GM06990 (cell line): Measurements from ENCODE around the gene SCN1B.
"Not testable (repeated sequence)": the region's sequence is repeated elsewhere in the genome, so short reads cannot be mapped to it uniquely, and the experiment has no call there.

Source experiments
- DNase-seq: peaks from one replicate; pipeline ENCODE4 v3.0.0-alpha.2; 2011; ENCODE audit not compliant: insufficient read length; ENCODE audit errors: extremely low read depth
- H3K27me3 ChIP-seq: replicated peaks from 2 replicates; pipeline ENCODE4 v1.6.0; 2011; ENCODE audit warnings: low read length; ENCODE audit not compliant: control insufficient read depth, insufficient read depth
- H3K36me3 ChIP-seq: 2 replicates; pipeline ENCODE4 v1.5.1; 2011; ENCODE audit warnings: low read length; ENCODE audit not compliant: control insufficient read depth, insufficient read depth
- H3K4me3 ChIP-seq: replicated peaks from 2 replicates; pipeline ENCODE4 v1.5.1; 2011; ENCODE audit warnings: low read depth, mild to moderate bottlenecking, control low read depth, low read length
- CTCF ChIP-seq: IDR thresholded peaks from 2 replicates; pipeline ENCODE4 v1.5.1; 2011; ENCODE audit warnings: low read length, control low read depth, mild to moderate bottlenecking, inconsistent platforms; ENCODE audit not compliant: insufficient read depth, poor library complexity, severe bottlenecking

SCN1B gene

DNA sequence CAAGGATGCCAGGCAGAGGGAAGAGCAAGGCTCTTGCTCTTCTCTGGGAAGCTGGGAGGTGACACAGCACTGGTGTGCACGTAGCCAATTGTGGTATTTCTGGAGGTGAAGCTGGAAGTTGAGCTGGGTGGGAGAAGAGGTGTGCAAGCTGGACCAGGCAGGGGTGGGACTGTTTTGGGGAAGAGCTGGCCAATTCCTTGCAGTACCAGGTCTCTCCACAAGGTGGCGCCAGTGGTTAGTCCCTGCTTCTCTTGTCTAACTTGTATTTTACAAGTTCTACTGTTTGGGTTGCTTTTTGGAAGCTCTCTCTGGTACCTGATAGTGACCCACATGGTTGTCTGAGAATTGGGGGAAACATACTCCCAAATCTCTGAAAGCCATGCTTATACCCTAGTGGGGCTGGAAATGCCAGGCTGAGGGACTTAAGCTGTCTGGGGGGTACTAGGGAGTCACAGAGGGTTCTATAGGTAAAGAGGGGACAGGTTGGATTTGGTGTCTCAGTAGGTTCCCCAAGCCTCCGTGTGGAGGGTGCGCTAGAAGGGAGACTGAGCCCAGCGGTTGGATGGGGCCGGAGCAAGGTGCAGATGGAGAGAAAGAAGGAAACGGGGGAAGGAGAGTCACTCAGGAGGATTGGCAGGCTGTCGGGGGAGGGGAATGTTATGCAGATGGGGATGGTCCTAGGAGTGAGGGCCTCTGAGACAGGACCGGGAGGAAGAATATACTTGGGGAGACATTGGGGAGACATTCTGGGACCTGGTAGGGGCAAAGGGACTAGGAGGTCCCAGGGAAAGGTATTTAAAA lies 14.2 kb downstream of the SCN1B start:
- TF ChIP-seq CTCF, result peak; percentile 95
- H3K27me3 ChIP-seq, result no peaks in the 10 kb centered on the region
- no peaks in the 10 kb centered on the region for H3K36me3 ChIP-seq
- DNase-seq, result no peak
- H3K4me3 ChIP-seq, result no peak overlapping the region

DNA sequence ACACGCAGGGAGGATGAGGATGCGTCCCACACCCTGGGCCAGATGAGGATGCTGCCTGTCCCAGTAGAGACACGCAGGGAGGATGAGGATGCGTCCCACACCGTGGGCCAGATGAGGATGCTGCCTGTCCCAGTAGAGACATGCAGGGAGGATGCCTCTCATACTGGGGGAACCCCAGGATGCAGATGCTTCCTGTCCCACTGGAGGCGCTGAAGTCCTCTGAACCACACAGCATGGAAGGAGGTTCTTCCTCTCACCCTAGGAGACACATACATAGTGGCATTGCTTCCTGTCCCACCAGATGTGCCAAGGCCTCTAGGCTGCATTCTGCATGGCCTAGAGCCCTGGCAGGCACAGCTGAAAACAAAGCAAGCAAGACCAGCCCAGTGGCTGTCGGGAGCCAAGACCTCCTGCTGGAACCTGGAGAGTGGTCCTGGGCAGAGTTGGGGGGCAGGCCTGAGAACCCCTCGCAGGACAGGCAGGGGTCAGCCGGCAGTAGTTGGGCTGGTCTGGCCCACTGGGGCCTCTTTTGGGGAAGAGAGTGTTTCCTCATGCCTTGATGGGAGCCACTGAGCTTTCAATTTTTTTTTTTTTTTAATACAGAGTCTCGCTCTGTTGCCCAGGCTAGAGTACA lies 15.5 kb downstream of the SCN1B start:
- TF ChIP-seq CTCF, result peak; percentile 59
- Histone ChIP-seq H3K36me3 (no peaks in the 10 kb centered on the region), H3K27me3 (no peaks in the 10 kb centered on the region), H3K4me3 (no peak overlapping the region)
- DNase-seq, result no peak

- Histone ChIP-seq H3K4me3 (no peak overlapping the region), H3K27me3 (no peaks in the 10 kb centered on the region), H3K36me3 (no peaks in the 10 kb centered on the region)
- no peak for TF ChIP-seq CTCF
- no peak for DNase-seq
Measured at GRCh38 chr19:35046461-35046860, 16.2 kb downstream of the SCN1B start.

- DNase-seq, result no peak
- no peak for TF ChIP-seq CTCF
- H3K36me3 ChIP-seq, result no peaks in the 10 kb centered on the region
- no peaks in the 10 kb centered on the region for H3K27me3 ChIP-seq
- no peak overlapping the region for H3K4me3 ChIP-seq
Measured at GRCh38 chr19:35048911-35049411, 18.7 kb downstream of the SCN1B start.

DNA sequence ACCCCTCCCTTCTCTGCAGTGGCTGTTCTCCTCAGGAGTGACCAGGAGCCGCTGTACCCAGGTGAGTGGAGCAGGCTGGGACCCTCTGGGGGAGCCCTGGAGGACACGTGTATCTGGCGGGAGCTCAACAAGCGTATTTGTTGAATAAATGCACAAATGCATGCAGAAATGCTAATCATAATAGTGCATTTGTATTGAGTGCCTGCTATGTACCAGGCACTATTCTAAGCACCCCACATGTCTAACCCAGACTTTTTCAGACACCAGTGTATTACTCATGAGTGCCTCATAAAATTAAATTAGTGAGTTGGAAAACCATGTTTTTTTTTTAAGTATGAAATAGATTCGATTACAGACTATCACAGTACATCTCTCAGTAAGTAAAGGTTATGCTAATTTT lies 19.2 kb downstream of the SCN1B start:
- Histone ChIP-seq H3K4me3 (no peak overlapping the region), H3K36me3 (no peaks in the 10 kb centered on the region), H3K27me3 (no peaks in the 10 kb centered on the region)
- DNase-seq, result no peak
- TF ChIP-seq CTCF, result no peak

- H3K27me3 ChIP-seq, DNase-seq, H3K4me3 ChIP-seq, H3K36me3 ChIP-seq: not testable (repeated sequence)
Measured at GRCh38 chr19:35050662-35051061, 20.4 kb downstream of the SCN1B start.

- H3K36me3 ChIP-seq, H3K4me3 ChIP-seq, H3K27me3 ChIP-seq, DNase-seq: not testable (repeated sequence)
Measured at GRCh38 chr19:35051268-35051667, 21.0 kb downstream of the SCN1B start.
